Pancreas (tissue), 10 donors: ENCODE measurements around the gene ENTPD7. TPM values are rescaled to one million over a fixed set of nuclear protein-coding genes. Genes with fewer than 3 reads are reported as not detected.

Source experiments
- ATAC-seq, 4 donors: fragments of 200-7000 bp; cut with Tn5 transposase; one replicate each; pipeline versions ENCODE4 v1.8.0 to v1.9.1; 2020; ENCODE audit warnings: mild to moderate bottlenecking in 4 of 4, moderate library complexity in 4 of 4
- DNase-seq, 6 donors: peaks; one replicate each; pipeline ENCODE4 v3.0.0-alpha.2; 2020
- FAIRE-seq: peaks from 2 replicates; lab custom pipeline; 2012; peaks lifted over from hg19 to GRCh38; lab: Jason Lieb, UNC
- H3K27ac ChIP-seq, 4 donors: fragments of 200-600 bp; sonication (generic); 1 replicate in 3 of 4; 2 replicates in 1 of 4; pipeline versions ENCODE4 v1.5.0 to v1.8.0; 2020
- H3K27me3 ChIP-seq, 4 donors: fragments of 200-600 bp; one replicate each; pipeline ENCODE4 v1.8.0; 2021
- H3K36me3 ChIP-seq, 3 donors: fragments of 200-600 bp; sonication (generic) in 1 of 3; one replicate each; pipeline versions ENCODE4 v1.5.0 to v1.8.0; 2020 to 2021
- H3K4me1 ChIP-seq, 3 donors: fragments of 200-600 bp; one replicate each; pipeline ENCODE4 v1.8.0; 2021
- H3K4me3 ChIP-seq, 4 donors: fragments of 200-600 bp; sonication (generic) in 2 of 4; one replicate each; pipeline versions ENCODE4 v1.5.0 to v1.8.0; 2020 to 2021
- H3K9me3 ChIP-seq, 4 donors: fragments of 200-600 bp; one replicate each; pipeline ENCODE4 v1.8.0; 2021
- whole genome bisulfite sequencing, 2 donors: extraction: QIAGEN DNeasy Blood & Tissue Kit; methylation state at CpG; one replicate each; pipeline ENCODE4 v1.1.7; 2013; 5-methylcytosine and 5-hydroxymethylcytosine counted together
- intact Hi-C, 3 donors: fragments of 100-400 bp; cut with DNase I; formaldehyde crosslinking; loops; one replicate each; pipeline versions ENCODE4 v1.11.1 to v1.14.2; 2022
- polyA plus RNA-seq, 2 donors: library from polyadenylated mRNA; stranded (reverse); fragments of 200-250 nt; gene quantifications; one replicate each; pipeline ENCODE4 v1.2.3, GENCODE V29; 2013
- total RNA-seq, 6 donors: library from RNA; stranded (reverse); fragmentation: NEBNext Ultra II Directional in 4 of 6; extraction: Animal tissue kit (Norgen Biotek cat#: 25700) in 4 of 6; gene quantifications; one replicate each; pipeline versions ENCODE4 v1.2.1 to v1.2.4, GENCODE V29; 2021 to 2023
- TF ChIP-seq, protein P1 (sequence below), 4 donors: fragments of 200-600 bp; sonication (generic) in 3 of 4; IDR thresholded peaks; one replicate each; pipeline versions ENCODE4 v1.5.0 to v1.8.0; 2021; ENCODE audit warnings: antibody characterized with exemption in 4 of 4
- donor health status: healthy with polysubstance abuse.
- donor health status: DM: no; HTN: no; CAD: no; lungs with moderate emphysema.
- donor health status: DM: no; HTN: no; CAD: no.
- donor health status: control.
- donor health status: control.
- donor health status: Bipolar disorder and iron deficiency.
- donor health status: DM: yes; HTN: yes; CAD: no.
- donor health status: DM: no; HTN: no; CAD: no.
- donor health status: DM: no; HTN: no; CAD: no.
- donor health status: DM: yes; HTN: yes; CAD: no.

The ENTPD7 gene
- total and polyA plus RNA-seq, 8 donors, result 1.8 to 19.8 (median 11.3) TPM

DNA sequence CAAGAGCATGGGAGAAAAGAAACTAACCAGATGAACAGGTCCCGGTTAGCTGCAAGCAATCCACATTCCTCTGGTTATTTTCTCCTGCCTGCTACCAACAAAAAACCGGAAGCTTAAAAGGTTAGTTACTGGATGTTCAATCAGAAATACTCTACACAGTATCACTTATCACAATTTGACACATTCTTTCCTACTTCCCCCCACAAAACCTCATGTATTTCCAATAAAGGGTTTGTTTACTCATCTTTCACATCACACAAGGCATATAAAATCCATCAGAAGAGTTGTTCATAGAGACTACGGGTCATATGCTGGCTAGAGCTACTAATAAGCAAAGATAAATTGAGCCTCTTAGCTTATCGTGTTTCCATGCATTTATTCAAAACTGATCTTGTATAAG lies 43.9 kb upstream of the ENTPD7 start:
- H3K4me3 ChIP-seq, result no peak overlapping the region
- H3K9me3 ChIP-seq, result no peaks in the 10 kb centered on the region
- intact Hi-C loops, result loop anchor here in 1 of 3 donors (10.0 kb wide), 2 partner anchors 171 to 221 kb away; no protein-coding TSS in a partner anchor
- no peaks in the 10 kb centered on the region for H3K27me3 ChIP-seq
- no peak for DNase-seq
- TF ChIP-seq, protein P1, sequence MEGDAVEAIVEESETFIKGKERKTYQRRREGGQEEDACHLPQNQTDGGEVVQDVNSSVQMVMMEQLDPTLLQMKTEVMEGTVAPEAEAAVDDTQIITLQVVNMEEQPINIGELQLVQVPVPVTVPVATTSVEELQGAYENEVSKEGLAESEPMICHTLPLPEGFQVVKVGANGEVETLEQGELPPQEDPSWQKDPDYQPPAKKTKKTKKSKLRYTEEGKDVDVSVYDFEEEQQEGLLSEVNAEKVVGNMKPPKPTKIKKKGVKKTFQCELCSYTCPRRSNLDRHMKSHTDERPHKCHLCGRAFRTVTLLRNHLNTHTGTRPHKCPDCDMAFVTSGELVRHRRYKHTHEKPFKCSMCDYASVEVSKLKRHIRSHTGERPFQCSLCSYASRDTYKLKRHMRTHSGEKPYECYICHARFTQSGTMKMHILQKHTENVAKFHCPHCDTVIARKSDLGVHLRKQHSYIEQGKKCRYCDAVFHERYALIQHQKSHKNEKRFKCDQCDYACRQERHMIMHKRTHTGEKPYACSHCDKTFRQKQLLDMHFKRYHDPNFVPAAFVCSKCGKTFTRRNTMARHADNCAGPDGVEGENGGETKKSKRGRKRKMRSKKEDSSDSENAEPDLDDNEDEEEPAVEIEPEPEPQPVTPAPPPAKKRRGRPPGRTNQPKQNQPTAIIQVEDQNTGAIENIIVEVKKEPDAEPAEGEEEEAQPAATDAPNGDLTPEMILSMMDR (IDR thresholded peaks at IDR 0.05), result no peak
- WGBS, 2 donors, result 52 to 60% methylated on average over 4 of the region's 4 CpGs
- no peak for FAIRE-seq
- no peak for ATAC-seq
- H3K27ac ChIP-seq, result no peak overlapping the region
- peaks cover 10 to 18% (median 16%) of the 10 kb centered on the region in 3 donors for H3K4me1 ChIP-seq
- peaks cover 0 to 6% (median 0%) of the 10 kb centered on the region in 3 donors for H3K36me3 ChIP-seq

DNA sequence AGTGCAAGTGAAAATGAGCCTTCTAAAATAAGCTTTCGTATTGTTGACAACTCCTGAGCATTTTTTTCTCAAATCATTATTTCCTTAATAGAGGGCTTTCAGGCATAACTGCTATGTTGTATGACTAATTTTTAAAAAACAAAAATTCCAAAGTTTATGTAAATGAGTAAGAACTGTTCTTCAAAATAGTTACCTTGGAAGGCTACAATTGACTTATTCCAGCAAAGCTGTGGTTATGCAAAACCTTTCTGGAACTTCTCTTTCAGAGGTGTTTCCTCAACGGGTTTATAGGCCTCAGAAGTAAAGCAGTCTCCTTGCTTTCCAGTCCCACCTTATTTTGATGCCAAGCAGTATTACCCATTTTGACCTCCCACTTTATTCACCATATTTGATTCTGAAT lies 41.6 kb upstream of the ENTPD7 start:
- DNase-seq, result no peak
- Histone ChIP-seq H3K9me3 (no peaks in the 10 kb centered on the region), H3K27me3 (no peaks in the 10 kb centered on the region), H3K4me1 (peaks cover 16 to 23% (median 18%) of the 10 kb centered on the region in 3 donors), H3K4me3 (no peak overlapping the region), H3K36me3 (no peaks in the 10 kb centered on the region), H3K27ac (no peak overlapping the region)
- whole genome bisulfite sequencing, 2 donors, result 55 to 65% methylated on average over 2 of the region's 2 CpGs
- FAIRE-seq, result no peak
- no peak for ATAC-seq
- intact Hi-C loops, result loop anchor here in 1 of 3 donors (10.0 kb wide), 2 partner anchors 173 to 223 kb away; no protein-coding TSS in a partner anchor
- TF ChIP-seq, protein P1 (IDR thresholded peaks at IDR 0.05), result no peak

DNA sequence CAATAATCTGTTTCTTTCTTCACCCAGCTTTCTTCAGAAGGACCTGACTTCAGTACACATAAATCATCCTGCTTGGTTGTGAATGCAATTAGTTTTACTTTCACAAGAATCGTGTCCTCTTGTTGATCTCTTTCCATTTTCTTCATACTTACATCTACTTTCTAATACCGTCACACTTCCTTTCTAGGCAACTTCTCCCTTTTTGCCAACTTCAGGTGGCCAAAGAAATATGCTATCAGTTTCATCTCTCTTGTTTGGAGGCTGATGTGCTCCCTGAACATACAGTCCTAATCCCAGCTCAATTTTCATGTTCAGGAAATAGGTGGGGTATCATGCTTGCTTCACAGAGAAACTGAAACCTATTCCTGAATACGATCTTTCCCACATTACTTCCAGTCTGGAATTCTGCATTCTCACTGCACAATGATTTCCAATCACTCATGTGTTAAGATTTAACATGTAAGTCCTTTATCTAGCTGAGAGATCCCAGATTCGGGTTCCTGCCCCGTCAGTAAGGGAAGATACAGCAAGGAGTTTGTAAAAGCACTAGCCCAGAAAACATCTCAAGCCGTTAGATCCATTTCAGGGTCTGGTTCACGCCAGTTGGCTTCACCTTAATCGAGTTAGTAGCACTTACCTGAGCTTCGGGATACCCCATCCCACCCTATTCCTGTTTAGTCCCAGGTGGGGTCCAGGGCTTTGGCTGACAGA lies 40.1 kb upstream of the ENTPD7 start:
- Histone ChIP-seq H3K4me3 (peak overlapping the region; percentile 83 to 93 (median 86)), H3K27me3 (no peaks in the 10 kb centered on the region), H3K27ac (peak overlapping the region in 3 of 4 donors; percentile 60 to 78 (median 71)), H3K4me1 (peaks cover 16 to 23% (median 18%) of the 10 kb centered on the region in 3 donors), H3K9me3 (no peaks in the 10 kb centered on the region), H3K36me3 (no peaks in the 10 kb centered on the region)
- no peak for FAIRE-seq
- no peak for DNase-seq
- intact Hi-C loops, result loop anchor here in 1 of 3 donors (10.0 kb wide), 2 partner anchors 174 to 224 kb away; no protein-coding TSS in a partner anchor
- no peak for ATAC-seq
- TF ChIP-seq, protein P1 (IDR thresholded peaks at IDR 0.05), result no peak
- WGBS, 2 donors, result 1 to 2% methylated on average over 9 of the region's 9 CpGs

DNA sequence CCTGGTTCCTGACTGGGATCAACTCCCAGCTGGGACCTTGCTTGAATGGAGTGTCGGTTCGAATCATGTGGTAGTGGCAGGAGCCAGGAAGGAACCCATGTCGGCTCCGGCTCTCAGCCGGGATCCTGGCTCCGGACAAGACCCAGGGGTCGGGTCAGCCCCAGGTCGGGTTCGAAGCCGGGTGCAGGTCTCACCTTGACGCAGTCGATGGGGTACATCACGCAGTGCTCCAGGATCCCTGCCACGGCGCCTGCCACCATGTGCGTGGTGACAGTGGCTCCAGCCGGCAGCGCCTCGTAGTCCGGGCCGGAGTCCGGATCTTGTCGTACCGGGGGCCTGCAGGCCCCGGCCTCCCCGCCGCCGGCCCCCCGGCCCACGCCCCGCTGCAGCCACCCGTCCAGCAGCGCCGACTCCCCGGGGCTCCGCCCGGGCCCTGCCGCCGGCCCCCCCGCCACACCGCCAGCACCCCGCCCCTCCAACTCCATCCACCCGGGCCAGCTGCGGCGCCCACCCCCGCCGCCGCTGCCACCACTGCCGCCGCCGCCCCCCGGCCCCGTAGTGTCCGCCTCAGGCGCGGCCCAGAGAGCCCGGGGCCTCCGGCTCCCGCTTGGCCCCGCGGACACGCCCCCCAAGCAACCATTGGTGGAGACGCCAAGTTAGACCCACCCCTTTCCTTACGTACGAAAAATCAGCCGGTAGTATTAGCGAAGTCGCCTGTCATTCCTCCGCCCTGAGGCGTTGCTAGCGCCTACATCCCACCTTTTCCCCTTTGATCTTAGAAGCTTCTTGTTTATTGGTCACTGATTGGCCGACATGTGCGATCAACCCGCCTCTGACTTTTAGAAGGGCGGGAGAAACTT lies 39.2 kb upstream of the ENTPD7 start, which contains the start of gene SLC25A28:
Gene SLC25A28 (minus strand): TSS at position 589 of the 860 bp plus-strand sequence. CDS start 104 bp downstream, at position 485.
- FAIRE-seq, result peak; percentile 98
- H3K4me1 ChIP-seq, result peaks cover 16 to 23% (median 18%) of the 10 kb centered on the region in 3 donors
- peak within 1 kb of the TSS; percentile 98 to 99 (median 98) for H3K27ac ChIP-seq
- H3K27me3 ChIP-seq, result no peaks in the 10 kb centered on the region
- peak in 2 of 4 donors; percentile 0 for ATAC-seq
- TF ChIP-seq, protein P1 (IDR thresholded peaks at IDR 0.05), result no peak
- 0 to 1% methylated on average over 58 to 75 of the region's 75 CpGs for WGBS, 2 donors
- no peaks in the 10 kb centered on the region for H3K9me3 ChIP-seq
- H3K4me3 ChIP-seq, result peak within 1 kb of the TSS; percentile 83 to 93 (median 86)
- peak; percentile 90 to 97 (median 95) for DNase-seq
- no peaks in the 10 kb centered on the region for H3K36me3 ChIP-seq
- intact Hi-C loops, result loop anchor here in 1 of 3 donors (10.0 kb wide), 2 partner anchors 175 to 225 kb away; no protein-coding TSS in a partner anchor
